Fibroblast of lung (primary cell): Measurements from ENCODE around the gene C3orf38. TPM values are rescaled to one million over a fixed set of nuclear protein-coding genes. Genes with fewer than 3 reads are reported as not detected.
"Not testable (repeated sequence)": the region's sequence is repeated elsewhere in the genome, so short reads cannot be mapped to it uniquely, and the experiment has no call there.

Source experiments
- DNase-seq, 2 donors: peaks; one replicate each; pipeline versions ENCODE4 v3.0.0 to v3.0.0-alpha.2; 2010; ENCODE audit warnings: low read depth in 2 of 2
- H2AFZ ChIP-seq: 2 replicates; pipeline ENCODE4 v1.5.1; 2012; ENCODE audit warnings: low read length, control low read depth, inconsistent platforms
- H3K27ac ChIP-seq: 2 replicates; pipeline ENCODE4 v1.5.1; 2011; ENCODE audit warnings: low read length, control low read depth; ENCODE audit not compliant: insufficient read depth
- H3K27me3 ChIP-seq: 2 replicates; pipeline ENCODE4 v1.5.1; 2011; ENCODE audit warnings: mild to moderate bottlenecking, low read length; ENCODE audit not compliant: control insufficient read depth, insufficient read depth
- H3K36me3 ChIP-seq: 2 replicates; pipeline ENCODE4 v1.5.1; 2011; ENCODE audit warnings: low read length; ENCODE audit not compliant: control insufficient read depth, insufficient read depth
- H3K4me1 ChIP-seq: 2 replicates; pipeline ENCODE4 v1.5.1; 2011; ENCODE audit warnings: low read length; ENCODE audit not compliant: control insufficient read depth, insufficient read depth; ENCODE audit errors: extremely low read depth
- H3K4me2 ChIP-seq: 2 replicates; pipeline ENCODE4 v1.5.1; 2011; ENCODE audit warnings: low read length, control low read depth; ENCODE audit not compliant: insufficient read depth; ENCODE audit errors: extremely low read depth
- H3K4me3 ChIP-seq, 4 experiments: fragments of 200-600 bp in 1 of 4; sonication (generic) in 1 of 4; replicated peaks in 1 of 4; 2 replicates each; pipeline ENCODE4 v1.5.1; 2011 to 2016; ENCODE audit warnings: low read length in 4 of 4, low read depth in 3 of 4, mild to moderate bottlenecking in 3 of 4, control low read depth in 2 of 4, inconsistent platforms in 1 of 4, mixed read lengths in 1 of 4; ENCODE audit not compliant: insufficient read depth in 1 of 4; ENCODE audit errors: control extremely low read depth in 1 of 4
- H3K79me2 ChIP-seq: 2 replicates; pipeline ENCODE4 v1.5.1; 2012; ENCODE audit warnings: mild to moderate bottlenecking, low read length, inconsistent platforms; ENCODE audit not compliant: control insufficient read depth, insufficient read depth
- H3K9ac ChIP-seq: 2 replicates; pipeline ENCODE4 v1.5.1; 2011; ENCODE audit warnings: mild to moderate bottlenecking, low read length, control low read depth; ENCODE audit not compliant: insufficient read depth
- H3K9me3 ChIP-seq: 2 replicates; pipeline ENCODE4 v1.5.1; 2012; ENCODE audit warnings: low read depth, low read length; ENCODE audit not compliant: control insufficient read depth, insufficient read depth
- H4K20me1 ChIP-seq: 2 replicates; pipeline ENCODE4 v1.5.1; 2011; ENCODE audit warnings: low read length; ENCODE audit not compliant: control insufficient read depth, insufficient read depth; ENCODE audit errors: extremely low read depth
- CTCF ChIP-seq, 2 donors: IDR thresholded peaks in 1 of 2; conservative IDR thresholded peaks in 1 of 2; 1 replicate in 1 of 2; 2 replicates in 1 of 2; pipeline ENCODE4 v1.5.1; 2011 to 2012; ENCODE audit warnings: low read length in 2 of 2, control low read depth in 1 of 2, inconsistent platforms in 1 of 2, low read depth in 1 of 2, mild to moderate bottlenecking in 1 of 2
- EZH2 ChIP-seq: IDR thresholded peaks from 2 replicates; pipeline ENCODE4 v1.5.1; 2012; ENCODE audit warnings: low read length, control low read depth, mild to moderate bottlenecking; ENCODE audit errors: missing control alignments
- polyA plus RNA-seq, 2 donors: library from polyadenylated mRNA; depleted of rRNA in 1 of 2; stranded (reverse) in 1 of 2; unstranded in 1 of 2; fragments of >200 nt; gene quantifications; 2 replicates each; pipeline ENCODE4 v1.2.1, GENCODE V29; 2011 to 2012; ENCODE audit warnings: missing spikeins in 1 of 2
- total RNA-seq: library from RNA; depleted of rRNA; stranded (reverse); fragments of >200 nt; gene quantifications from 2 replicates; pipeline ENCODE4 v1.2.1, GENCODE V29; 2014

C3orf38 gene
- total and polyA plus RNA-seq, 2 donors (not counting 1 experiment from before 2014, with no cell fraction given), result 24.5 to 26.4 TPM

GRCh38 chr3:88117683-88118082 lies 32.1 kb upstream of the C3orf38 start:
- Histone ChIP-seq H3K4me2 (no peak overlapping the region), H3K79me2 (no peaks in the 10 kb centered on the region)
- TF ChIP-seq CTCF (conservative IDR thresholded peaks at IDR 0.05 in 1 of 2, IDR thresholded peaks at IDR 0.05 in 1 of 2; ENCODE audit: low read depth in 1 of 2, low read length in 2 of 2) (no peak), EZH2 (no peak)

GRCh38 chr3:88118603-88119002 lies 31.2 kb upstream of the C3orf38 start:
- not testable (repeated sequence) for H3K4me3 ChIP-seq

More at GRCh38 chr3:88117683-88118082, 32.1 kb upstream of the C3orf38 start:
- H3K27me3 ChIP-seq, result no peaks in the 10 kb centered on the region
- H3K9ac ChIP-seq, result no peak overlapping the region
- no peaks in the 10 kb centered on the region for H3K4me1 ChIP-seq
- H3K4me3 ChIP-seq, result no peak overlapping the region
- no peak for DNase-seq
- no peak overlapping the region for H3K27ac ChIP-seq
- no peaks in the 10 kb centered on the region for H4K20me1 ChIP-seq
- H3K9me3 ChIP-seq, result no peaks in the 10 kb centered on the region
- no peaks in the 10 kb centered on the region for H3K36me3 ChIP-seq
- no peak overlapping the region for H2AFZ ChIP-seq

GRCh38 chr3:88123526-88123925 lies 26.2 kb upstream of the C3orf38 start:
- no peak for DNase-seq
- H3K79me2 ChIP-seq, result peaks cover 2% of the 10 kb centered on the region
- no peaks in the 10 kb centered on the region for H3K27me3 ChIP-seq
- no peaks in the 10 kb centered on the region for H3K9me3 ChIP-seq
- H2AFZ ChIP-seq, result no peak overlapping the region
- no peak overlapping the region for H3K4me2 ChIP-seq
- H3K4me1 ChIP-seq, result no peaks in the 10 kb centered on the region
- no peaks in the 10 kb centered on the region for H3K36me3 ChIP-seq
- TF ChIP-seq EZH2 (no peak), CTCF (conservative IDR thresholded peaks at IDR 0.05 in 1 of 2, IDR thresholded peaks at IDR 0.05 in 1 of 2; ENCODE audit: low read depth in 1 of 2, low read length in 2 of 2) (no peak)
- no peak overlapping the region for H3K9ac ChIP-seq
- no peak overlapping the region for H3K27ac ChIP-seq
- no peaks in the 10 kb centered on the region for H4K20me1 ChIP-seq
- no peak overlapping the region for H3K4me3 ChIP-seq

More at GRCh38 chr3:88118603-88119002, 31.2 kb upstream of the C3orf38 start:
- not testable (repeated sequence) for H2AFZ ChIP-seq, H3K4me2 ChIP-seq, H3K4me1 ChIP-seq, H3K36me3 ChIP-seq, H3K79me2 ChIP-seq, H3K9me3 ChIP-seq, DNase-seq, H3K27ac ChIP-seq, H4K20me1 ChIP-seq, H3K9ac ChIP-seq, H3K27me3 ChIP-seq
